H9 (cell line): Measurements from ENCODE around the gene DOCK1. TPM values are rescaled to one million over a fixed set of nuclear protein-coding genes. Genes with fewer than 3 reads are reported as not detected.

Experiments used
- DNase-seq: peaks from one replicate; pipeline ENCODE4 v3.0.0-alpha.2; 2017
- H2AFZ ChIP-seq: one replicate; pipeline ENCODE4 v1.6.1; 2013; ENCODE audit warnings: mild to moderate bottlenecking, low read length, control low read depth, moderate library complexity
- H2AK5ac ChIP-seq: 2 replicates; pipeline ENCODE4 v1.6.1; 2013; ENCODE audit warnings: low read length, control low read depth, mixed read lengths; ENCODE audit not compliant: insufficient read length
- H2BK120ac ChIP-seq: one replicate; pipeline ENCODE4 v1.6.1; 2013; ENCODE audit warnings: low read depth, mild to moderate bottlenecking, low read length, control low read depth, inconsistent platforms; ENCODE audit not compliant: poor library complexity, severe bottlenecking
- H2BK12ac ChIP-seq: 2 replicates; pipeline ENCODE4 v1.6.1; 2013; ENCODE audit warnings: low read length, control low read depth, mixed read lengths, low read depth; ENCODE audit not compliant: insufficient read length
- H2BK15ac ChIP-seq: 2 replicates; pipeline ENCODE4 v1.6.1; 2013; ENCODE audit warnings: low read depth, low read length, control low read depth
- H2BK20ac ChIP-seq: one replicate; pipeline ENCODE4 v1.6.1; 2013; ENCODE audit warnings: low read depth, mild to moderate bottlenecking, low read length, control low read depth, inconsistent platforms; ENCODE audit not compliant: poor library complexity, severe bottlenecking
- H2BK5ac ChIP-seq: 2 replicates; pipeline ENCODE4 v1.6.1; 2013; ENCODE audit warnings: low read length, control low read depth, mixed read lengths; ENCODE audit not compliant: insufficient read length
- H3K14ac ChIP-seq: 2 replicates; pipeline ENCODE4 v1.6.1; 2013; ENCODE audit warnings: low read length, control low read depth; ENCODE audit not compliant: insufficient read depth
- H3K18ac ChIP-seq: 2 replicates; pipeline ENCODE4 v1.6.1; 2013; ENCODE audit warnings: low read depth, mild to moderate bottlenecking, mixed read lengths, low read length, control low read depth; ENCODE audit not compliant: insufficient read length
- H3K23ac ChIP-seq: 2 replicates; pipeline ENCODE4 v1.6.1; 2013; ENCODE audit warnings: low read length, control low read depth, mixed read lengths, low read depth; ENCODE audit not compliant: insufficient read length
- H3K23me2 ChIP-seq: 2 replicates; pipeline ENCODE4 v1.6.1; 2013; ENCODE audit warnings: low read depth, mild to moderate bottlenecking, mixed read lengths, low read length, control low read depth; ENCODE audit not compliant: insufficient read length, poor library complexity, severe bottlenecking
- H3K27ac ChIP-seq: 2 replicates; pipeline ENCODE4 v1.5.1; 2013; ENCODE audit warnings: low read length, control low read depth, mixed read lengths, low read depth; ENCODE audit not compliant: insufficient read length
- H3K27me3 ChIP-seq: 2 replicates; pipeline ENCODE4 v1.6.1; 2013; ENCODE audit warnings: low read length, control low read depth, inconsistent platforms; ENCODE audit not compliant: insufficient read depth
- H3K4ac ChIP-seq: 2 replicates; pipeline ENCODE4 v1.6.1; 2013; ENCODE audit warnings: low read depth, mild to moderate bottlenecking, control low read depth, inconsistent platforms, low read length, moderate library complexity
- H3K4me1 ChIP-seq: 2 replicates; pipeline ENCODE4 v1.6.1; 2013; ENCODE audit warnings: low read length, control low read depth, inconsistent platforms; ENCODE audit not compliant: insufficient read depth
- H3K4me2 ChIP-seq: 2 replicates; pipeline ENCODE4 v1.6.1; 2013; ENCODE audit warnings: low read length, control low read depth, mixed read lengths; ENCODE audit not compliant: insufficient read length, insufficient read depth
- H3K56ac ChIP-seq: 2 replicates; pipeline ENCODE4 v1.6.1; 2013; ENCODE audit warnings: low read depth, mild to moderate bottlenecking, mixed read lengths, low read length, control low read depth; ENCODE audit not compliant: insufficient read length
- H3K79me1 ChIP-seq: 2 replicates; pipeline ENCODE4 v1.6.1; 2013; ENCODE audit warnings: low read depth, mild to moderate bottlenecking, moderate library complexity, low read length, control low read depth, inconsistent platforms; ENCODE audit not compliant: insufficient read depth, poor library complexity, severe bottlenecking
- H3K79me2 ChIP-seq: 2 replicates; pipeline ENCODE4 v1.6.1; 2013; ENCODE audit warnings: low read length, control low read depth, inconsistent platforms; ENCODE audit not compliant: insufficient read depth
- H3K9ac ChIP-seq: 2 replicates; pipeline ENCODE4 v1.6.1; 2013; ENCODE audit warnings: low read length, control low read depth, mixed read lengths; ENCODE audit not compliant: insufficient read length; ENCODE audit errors: extremely low read depth
- H3K9me3 ChIP-seq: one replicate; pipeline ENCODE4 v1.6.1; 2013; ENCODE audit warnings: low read depth, low read length, inconsistent platforms; ENCODE audit not compliant: control insufficient read depth
- H3T11ph ChIP-seq: one replicate; pipeline ENCODE4 v1.6.1; 2013; ENCODE audit warnings: mild to moderate bottlenecking, low read length, control low read depth, inconsistent platforms
- H4K20me1 ChIP-seq: one replicate; pipeline ENCODE4 v1.6.1; 2013; ENCODE audit not compliant: control insufficient read depth, insufficient read length, insufficient read depth
- H4K5ac ChIP-seq: 2 replicates; pipeline ENCODE4 v1.6.1; 2013; ENCODE audit warnings: low read depth, mild to moderate bottlenecking, mixed read lengths, low read length, control low read depth; ENCODE audit not compliant: insufficient read length
- H4K8ac ChIP-seq: replicated peaks from 2 replicates; pipeline ENCODE4 v1.6.1; 2013; ENCODE audit warnings: low read length, control low read depth, mixed read lengths, low read depth; ENCODE audit not compliant: insufficient read length
- H4K91ac ChIP-seq: 2 replicates; pipeline ENCODE4 v1.6.1; 2013; ENCODE audit warnings: low read depth, mild to moderate bottlenecking, moderate library complexity, mixed read lengths, low read length, control low read depth; ENCODE audit not compliant: insufficient read length
- H3K27ac Mint-ChIP-seq, 3 experiments: 2 replicates in 2 of 3; 3 replicates in 1 of 3; pipeline ENCODE4 v1.8.0; 2020 to 2021; ENCODE audit warnings: mixed read lengths in 3 of 3, mild to moderate bottlenecking in 1 of 3, moderate library complexity in 1 of 3
- H3K27me3 Mint-ChIP-seq: 2 replicates; pipeline ENCODE4 v1.8.0; 2021; ENCODE audit warnings: low read depth, mild to moderate bottlenecking, moderate library complexity, mixed read lengths
- H3K36me3 Mint-ChIP-seq, 3 experiments: 2 replicates in 2 of 3; 3 replicates in 1 of 3; pipeline ENCODE4 v1.8.0; 2020 to 2021; ENCODE audit warnings: low read depth in 3 of 3, mixed read lengths in 3 of 3; ENCODE audit not compliant: insufficient read depth in 1 of 3
- H3K4me1 Mint-ChIP-seq, 2 experiments: 2 replicates each; pipeline ENCODE4 v1.8.0; 2020; ENCODE audit warnings: mixed read lengths in 2 of 2
- H3K4me3 Mint-ChIP-seq, 2 experiments: 2 replicates in 1 of 2; 3 replicates in 1 of 2; pipeline ENCODE4 v1.8.0; 2020 to 2021; ENCODE audit warnings: mild to moderate bottlenecking in 2 of 2, mixed read lengths in 2 of 2, moderate library complexity in 1 of 2
- H3K9me3 Mint-ChIP-seq, 2 experiments: 2 replicates in 1 of 2; 3 replicates in 1 of 2; pipeline ENCODE4 v1.8.0; 2020; ENCODE audit warnings: mild to moderate bottlenecking in 2 of 2, mixed read lengths in 2 of 2, moderate library complexity in 1 of 2
- WGBS: extraction: QIAGEN DNeasy Blood & Tissue Kit; methylation state at CpG from one replicate; pipeline ENCODE4 v1.1.7; 2013; ENCODE audit warnings: missing lambda C conversion rate, low lambda C conversion rate, mixed read lengths; ENCODE audit not compliant: insufficient read length; ENCODE audit errors: extremely low coverage; 5-methylcytosine and 5-hydroxymethylcytosine counted together
- total RNA-seq: library from RNA; stranded (reverse); gene quantifications from 2 replicates; pipeline ENCODE4 v1.2.1, GENCODE V29; 2021
- TF ChIP-seq, protein P1 (sequence below): fragments of 200-600 bp; sonication (generic); conservative IDR thresholded peaks from 3 replicates; pipeline ENCODE4 v1.8.0; 2021; ENCODE audit warnings: antibody characterized with exemption, mild to moderate bottlenecking

The DOCK1 gene
- total RNA-seq, 1 experiment from 2014 or later = 57.0 TPM

- Histone ChIP-seq H3K18ac (no peak overlapping the region), H4K91ac (no peak overlapping the region), H4K20me1 (no peaks in the 10 kb centered on the region), H3K14ac (no peak overlapping the region), H3T11ph (no peak overlapping the region), H2AK5ac (no peak overlapping the region), H2AFZ (no peak overlapping the region), H2BK12ac (no peak overlapping the region), H3K79me1 (no peaks in the 10 kb centered on the region), H4K8ac (no peak overlapping the region), H3K56ac (no peak overlapping the region), H3K9me3 (no peaks in the 10 kb centered on the region), H3K27ac (no peak overlapping the region), H3K23ac (no peak overlapping the region), H2BK20ac (no peak overlapping the region), H3K4ac (no peak overlapping the region), H2BK5ac (no peak overlapping the region), H2BK15ac (no peak overlapping the region), H3K79me2 (no peaks in the 10 kb centered on the region), H3K9ac (no peak overlapping the region), H3K23me2 (no peaks in the 10 kb centered on the region), H3K27me3 (no peaks in the 10 kb centered on the region), H3K4me1 (no peaks in the 10 kb centered on the region; the same call in 1 of the 2 replicates), H4K5ac (no peak overlapping the region), H3K4me2 (no peak overlapping the region), H2BK120ac (no peak overlapping the region)
- peaks cover 7% of the 10 kb centered on the region for H3K27me3 Mint-ChIP-seq
- no peaks in the 10 kb centered on the region; a peak in 1 of 5 replicates for H3K9me3 Mint-ChIP-seq
- TF ChIP-seq, protein P1, sequence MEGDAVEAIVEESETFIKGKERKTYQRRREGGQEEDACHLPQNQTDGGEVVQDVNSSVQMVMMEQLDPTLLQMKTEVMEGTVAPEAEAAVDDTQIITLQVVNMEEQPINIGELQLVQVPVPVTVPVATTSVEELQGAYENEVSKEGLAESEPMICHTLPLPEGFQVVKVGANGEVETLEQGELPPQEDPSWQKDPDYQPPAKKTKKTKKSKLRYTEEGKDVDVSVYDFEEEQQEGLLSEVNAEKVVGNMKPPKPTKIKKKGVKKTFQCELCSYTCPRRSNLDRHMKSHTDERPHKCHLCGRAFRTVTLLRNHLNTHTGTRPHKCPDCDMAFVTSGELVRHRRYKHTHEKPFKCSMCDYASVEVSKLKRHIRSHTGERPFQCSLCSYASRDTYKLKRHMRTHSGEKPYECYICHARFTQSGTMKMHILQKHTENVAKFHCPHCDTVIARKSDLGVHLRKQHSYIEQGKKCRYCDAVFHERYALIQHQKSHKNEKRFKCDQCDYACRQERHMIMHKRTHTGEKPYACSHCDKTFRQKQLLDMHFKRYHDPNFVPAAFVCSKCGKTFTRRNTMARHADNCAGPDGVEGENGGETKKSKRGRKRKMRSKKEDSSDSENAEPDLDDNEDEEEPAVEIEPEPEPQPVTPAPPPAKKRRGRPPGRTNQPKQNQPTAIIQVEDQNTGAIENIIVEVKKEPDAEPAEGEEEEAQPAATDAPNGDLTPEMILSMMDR = no peak
- no peak overlapping the region for H3K4me3 Mint-ChIP-seq
- H3K4me1 Mint-ChIP-seq = peaks cover 10 to 11% of the 10 kb centered on the region in 2 experiments
- DNase-seq = no peak
- no peaks in the 10 kb centered on the region; a peak in 1 of 7 replicates for H3K36me3 Mint-ChIP-seq
- WGBS = no CpG with 5 or more reads among the region's 10 CpGs
- no peak overlapping the region for H3K27ac Mint-ChIP-seq
Measured at GRCh38 chr10:127467811-127468210, 562.6 kb downstream of the DOCK1 start.
